SU-DHL-6 (cell line): ENCODE results near the gene DAW1.

Experiments
- EZH2phosphoT487 ChIP-seq: fragments of 200-600 bp; sonication (generic), shearing (Covaris generic); conservative IDR thresholded peaks from 2 replicates; pipeline ENCODE4 v1.6.1; 2018; ENCODE audit warnings: mild to moderate bottlenecking, antibody characterized with exemption, low read length, moderate library complexity, mixed read lengths
- TF ChIP-seq, protein P1 (sequence below): fragments of 200-600 bp; sonication (generic); IDR thresholded peaks from one replicate; pipeline ENCODE4 v1.5.1; 2017; ENCODE audit warnings: antibody characterized with exemption, mild to moderate bottlenecking, low read length, moderate library complexity; ENCODE audit not compliant: insufficient read depth, poor library complexity, severe bottlenecking

DNA sequence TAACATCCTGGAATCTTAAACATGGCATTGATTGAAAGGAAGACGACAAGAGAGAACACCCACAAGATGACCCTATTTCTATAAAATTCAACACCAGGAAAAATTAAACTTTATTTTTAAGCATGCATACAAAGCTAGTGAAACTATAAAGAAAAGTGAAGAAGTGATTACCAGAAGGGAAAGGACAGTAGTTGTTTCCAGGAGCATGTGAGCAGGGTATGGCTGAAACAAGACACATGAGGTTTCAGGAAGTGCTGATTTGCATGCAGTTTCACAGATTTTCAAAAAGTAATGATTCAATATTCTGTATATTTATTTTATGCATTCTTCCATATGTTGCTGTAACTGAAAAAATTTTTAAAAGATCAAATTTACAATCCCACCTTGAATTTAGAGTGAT lies 24.6 kb upstream of the DAW1 start:
- TF ChIP-seq, protein P1, sequence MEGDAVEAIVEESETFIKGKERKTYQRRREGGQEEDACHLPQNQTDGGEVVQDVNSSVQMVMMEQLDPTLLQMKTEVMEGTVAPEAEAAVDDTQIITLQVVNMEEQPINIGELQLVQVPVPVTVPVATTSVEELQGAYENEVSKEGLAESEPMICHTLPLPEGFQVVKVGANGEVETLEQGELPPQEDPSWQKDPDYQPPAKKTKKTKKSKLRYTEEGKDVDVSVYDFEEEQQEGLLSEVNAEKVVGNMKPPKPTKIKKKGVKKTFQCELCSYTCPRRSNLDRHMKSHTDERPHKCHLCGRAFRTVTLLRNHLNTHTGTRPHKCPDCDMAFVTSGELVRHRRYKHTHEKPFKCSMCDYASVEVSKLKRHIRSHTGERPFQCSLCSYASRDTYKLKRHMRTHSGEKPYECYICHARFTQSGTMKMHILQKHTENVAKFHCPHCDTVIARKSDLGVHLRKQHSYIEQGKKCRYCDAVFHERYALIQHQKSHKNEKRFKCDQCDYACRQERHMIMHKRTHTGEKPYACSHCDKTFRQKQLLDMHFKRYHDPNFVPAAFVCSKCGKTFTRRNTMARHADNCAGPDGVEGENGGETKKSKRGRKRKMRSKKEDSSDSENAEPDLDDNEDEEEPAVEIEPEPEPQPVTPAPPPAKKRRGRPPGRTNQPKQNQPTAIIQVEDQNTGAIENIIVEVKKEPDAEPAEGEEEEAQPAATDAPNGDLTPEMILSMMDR = no peak
- TF ChIP-seq EZH2phosphoT487 = no peak
